Activated CD4-positive, alpha-beta T cell treated with anti-CD3 and anti-CD28 coated beads for 4 hours (primary cell): Measurements from ENCODE around the gene OSTF1.

Experiments
- DNase-seq, 2 donors: peaks; one replicate each; pipeline ENCODE4 v3.0.0-alpha.2; 2020

Gene OSTF1

DNA sequence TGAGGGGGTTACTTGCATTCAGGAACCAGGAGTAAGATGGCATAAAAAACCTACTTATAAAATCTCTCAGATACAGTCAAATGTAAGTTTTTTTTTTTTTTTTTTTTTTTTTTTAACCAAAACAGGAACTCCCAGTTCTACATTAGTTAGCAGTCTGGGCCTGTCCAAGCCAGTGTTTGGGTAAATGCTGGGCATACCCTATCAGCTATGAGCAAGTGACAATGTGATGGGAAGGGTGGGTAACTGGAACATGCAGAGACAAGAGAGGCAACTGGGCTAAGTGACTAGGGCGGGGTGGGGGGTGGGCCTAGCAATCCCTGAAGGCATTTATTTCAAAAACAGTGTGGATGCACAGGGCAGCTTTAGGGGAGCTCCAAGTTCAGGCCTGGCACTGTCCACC lies 2.7 kb upstream of the OSTF1 start:
- DNase-seq, result no peak

DNA sequence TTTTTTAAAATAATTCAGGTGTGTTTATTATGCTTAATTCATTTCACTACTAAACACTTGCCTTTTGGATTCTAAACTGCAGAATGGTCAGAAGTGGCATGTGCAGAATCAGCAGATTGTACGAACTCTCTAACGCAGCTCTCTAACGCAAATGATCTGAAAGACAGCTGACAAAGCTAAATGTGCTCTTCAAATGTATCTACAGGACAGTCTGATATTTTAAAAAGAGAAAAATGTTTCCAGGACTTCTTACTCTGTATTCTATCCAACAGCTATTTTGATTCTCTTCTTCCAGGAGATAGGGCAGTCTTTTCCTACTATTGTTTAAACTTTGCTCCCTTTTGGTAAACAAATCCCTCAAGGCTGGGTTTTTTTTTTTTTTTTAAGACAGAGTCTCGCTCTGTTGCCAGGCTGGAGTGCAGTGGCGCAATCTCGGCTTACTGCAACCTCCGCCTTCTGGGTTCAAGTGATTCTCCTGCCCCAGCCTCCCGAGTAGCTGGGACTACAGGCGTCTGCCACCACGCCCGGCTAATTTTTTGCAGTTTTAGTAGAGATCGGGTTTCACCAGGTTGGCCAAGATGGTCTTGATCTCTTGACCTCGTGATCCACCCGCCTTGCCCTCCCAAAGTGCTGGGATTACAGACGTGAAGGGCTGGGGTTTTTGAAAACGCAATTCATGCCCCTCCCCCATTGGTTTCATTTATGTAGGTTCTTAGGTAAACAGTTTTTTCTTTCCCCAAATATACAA lies 1.6 kb upstream of the OSTF1 start:
- DNase-seq, result peak in 1 of 2 donors; percentile 16

DNA sequence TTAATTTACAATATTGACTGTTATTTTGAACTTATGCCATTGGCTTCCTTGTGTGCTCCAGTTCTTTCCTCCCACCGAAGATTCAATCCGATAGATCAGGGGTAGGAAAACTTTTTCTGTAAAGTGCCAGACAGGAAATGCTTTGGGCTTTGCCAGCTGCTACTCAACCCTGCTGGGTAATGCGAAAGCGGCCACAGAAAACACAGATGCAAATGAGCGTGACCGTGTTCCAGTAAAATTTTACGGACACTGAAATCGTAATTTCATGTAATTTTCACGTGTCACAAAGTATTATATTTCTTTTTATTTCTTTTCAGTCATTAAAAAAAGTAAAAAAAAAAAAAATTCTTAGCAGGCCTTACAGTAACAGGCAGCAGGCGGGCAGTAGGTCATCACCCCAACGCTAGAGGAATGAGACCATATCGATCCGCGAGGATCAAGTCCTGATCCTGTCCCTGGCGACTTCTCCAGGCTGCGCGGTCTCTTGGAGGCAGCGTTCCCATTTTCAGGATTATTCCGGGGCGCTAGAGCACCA lies 958 bp upstream of the OSTF1 start:
- peak; percentile 36 to 38 for DNase-seq

DNA sequence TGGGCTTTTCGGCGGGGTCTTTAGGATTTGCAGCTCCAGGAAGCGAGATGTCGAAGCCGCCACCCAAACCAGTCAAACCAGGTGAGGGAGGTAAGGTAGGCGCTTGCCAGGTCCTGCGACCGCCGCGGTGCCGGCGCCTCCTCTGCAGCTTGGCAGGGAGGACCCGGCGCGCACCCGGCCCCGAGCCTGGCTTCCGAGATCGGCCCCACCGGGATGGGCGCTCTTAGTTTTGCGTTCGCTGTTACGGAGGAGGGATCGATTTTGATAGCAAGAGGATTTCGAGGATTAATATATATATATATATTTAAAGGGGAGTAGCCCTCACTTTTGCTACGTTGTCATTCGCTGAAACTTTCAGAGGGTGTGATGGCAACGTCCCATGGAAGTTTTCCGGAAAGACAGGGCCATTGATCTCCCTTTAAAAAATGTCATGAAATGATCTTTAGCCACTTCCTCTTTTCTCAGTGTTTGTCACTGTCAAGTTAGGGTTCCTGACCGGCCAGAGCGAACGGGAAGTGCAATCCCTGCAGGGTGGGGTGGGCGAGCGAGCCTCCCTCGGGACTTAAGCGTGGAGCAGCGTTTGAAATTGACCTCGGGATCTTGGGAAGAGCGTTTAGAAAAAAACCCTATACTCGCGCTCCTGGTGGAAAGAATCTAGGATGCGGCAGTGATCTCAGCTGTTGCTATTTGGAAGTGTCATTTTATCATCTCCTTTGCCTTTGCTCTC lies 495 bp downstream of the OSTF1 start:
- DNase-seq, result no peak

DNA sequence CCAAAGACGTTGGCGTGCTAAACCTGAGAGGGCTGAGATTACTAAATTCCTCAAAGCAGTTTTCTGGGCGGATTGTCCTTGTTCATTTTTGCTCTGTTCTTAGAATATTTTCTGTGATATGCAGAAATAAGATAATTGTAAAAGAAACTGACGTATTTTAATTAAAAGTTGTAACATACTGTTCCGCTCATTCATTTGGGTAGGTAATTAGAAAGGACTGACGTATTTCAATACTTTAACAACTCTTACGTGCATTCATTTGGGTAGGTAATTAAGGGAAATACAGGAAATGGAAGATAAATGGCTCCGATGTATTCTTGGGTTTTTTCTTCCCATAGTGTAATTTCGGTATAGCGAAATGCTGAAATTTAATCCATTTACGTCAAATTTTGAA lies 1.1 kb downstream of the OSTF1 start:
- no peak for DNase-seq

DNA sequence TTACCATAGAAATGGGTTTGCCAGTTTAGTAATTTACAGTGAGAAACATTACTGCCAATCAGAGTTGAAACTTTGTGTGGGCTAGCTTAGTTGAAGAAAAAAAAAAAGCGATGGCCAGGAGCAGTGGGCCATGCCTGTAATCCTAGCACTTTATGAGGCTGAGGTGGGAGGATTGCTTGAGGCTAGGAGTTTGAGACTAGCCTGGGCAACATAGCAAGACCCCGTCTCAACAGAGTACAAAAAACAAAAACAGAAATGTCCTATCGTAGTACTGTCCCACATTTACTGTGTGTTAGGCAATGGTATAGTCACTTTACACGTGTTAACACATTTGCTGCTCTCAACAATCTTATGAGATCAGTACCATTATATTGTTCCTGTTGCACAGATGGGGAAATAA lies 2.3 kb downstream of the OSTF1 start:
- no peak for DNase-seq

DNA sequence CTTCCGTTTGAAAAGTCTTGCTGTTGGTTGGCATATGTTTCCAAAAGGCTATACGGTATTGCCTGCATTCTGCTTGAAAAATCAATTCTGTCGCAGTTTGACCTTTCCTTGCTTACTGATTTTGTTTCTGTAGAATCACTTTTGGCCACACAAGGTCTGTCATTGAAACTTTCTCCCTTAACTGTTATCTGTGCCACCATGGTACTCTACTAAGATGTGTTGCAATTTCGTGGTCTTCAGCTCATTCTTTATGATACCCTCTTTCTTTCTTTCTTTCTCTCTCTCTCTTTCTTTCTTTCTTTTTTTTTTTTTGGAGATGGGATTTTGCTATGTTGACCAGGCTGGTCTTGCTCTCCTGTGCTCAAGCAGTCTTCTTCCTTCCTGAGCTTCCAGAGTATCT lies 4.5 kb downstream of the OSTF1 start:
- no peak for DNase-seq

DNA sequence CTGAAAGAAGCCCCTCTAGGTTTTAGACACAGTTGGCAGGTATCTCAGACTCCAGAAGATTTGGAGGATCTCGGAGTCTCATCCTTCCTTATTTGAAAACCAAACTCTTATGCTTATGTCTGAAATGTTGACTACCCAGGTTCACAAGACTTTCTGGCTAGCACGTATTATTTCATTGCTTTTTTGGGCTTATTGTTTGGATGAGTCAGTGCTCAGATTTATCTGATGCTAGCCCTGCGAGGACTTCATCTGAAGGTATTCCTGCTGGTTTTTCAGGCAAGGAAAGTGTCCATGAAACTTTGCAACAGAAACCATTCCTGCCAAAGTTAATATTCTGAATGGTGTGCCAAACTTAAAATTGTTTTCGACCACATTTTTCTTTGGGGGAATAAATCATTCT lies 8.5 kb downstream of the OSTF1 start:
- DNase-seq, result no peak

DNA sequence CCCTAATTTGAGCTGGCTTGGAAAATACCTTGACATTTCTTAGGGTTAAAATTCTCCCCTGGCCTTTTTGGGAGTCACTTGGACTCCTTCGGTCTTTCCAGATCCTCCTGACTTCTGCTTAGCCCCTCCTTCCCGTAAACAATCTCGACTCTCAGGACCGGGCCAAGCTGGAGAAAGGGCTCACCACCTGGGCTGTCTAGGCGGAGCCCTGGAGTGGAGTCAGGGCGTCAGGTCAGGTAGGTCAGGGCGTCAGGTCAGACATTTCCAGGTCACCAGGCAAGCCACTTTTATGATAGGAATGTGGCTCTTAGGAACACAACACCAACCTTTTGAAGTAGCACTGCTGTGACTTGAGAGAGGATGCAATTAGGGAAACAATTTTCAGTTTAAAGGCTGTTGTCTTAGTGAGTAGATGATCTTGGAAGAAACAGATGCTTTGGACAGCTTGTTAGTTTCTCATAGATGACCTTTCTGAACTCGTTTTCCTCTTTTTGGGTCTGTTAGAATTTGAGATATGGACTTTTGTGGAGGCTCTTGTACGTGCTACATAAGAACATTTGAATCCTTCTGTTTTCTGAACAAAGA lies 12.8 kb downstream of the OSTF1 start:
- no peak for DNase-seq

DNA sequence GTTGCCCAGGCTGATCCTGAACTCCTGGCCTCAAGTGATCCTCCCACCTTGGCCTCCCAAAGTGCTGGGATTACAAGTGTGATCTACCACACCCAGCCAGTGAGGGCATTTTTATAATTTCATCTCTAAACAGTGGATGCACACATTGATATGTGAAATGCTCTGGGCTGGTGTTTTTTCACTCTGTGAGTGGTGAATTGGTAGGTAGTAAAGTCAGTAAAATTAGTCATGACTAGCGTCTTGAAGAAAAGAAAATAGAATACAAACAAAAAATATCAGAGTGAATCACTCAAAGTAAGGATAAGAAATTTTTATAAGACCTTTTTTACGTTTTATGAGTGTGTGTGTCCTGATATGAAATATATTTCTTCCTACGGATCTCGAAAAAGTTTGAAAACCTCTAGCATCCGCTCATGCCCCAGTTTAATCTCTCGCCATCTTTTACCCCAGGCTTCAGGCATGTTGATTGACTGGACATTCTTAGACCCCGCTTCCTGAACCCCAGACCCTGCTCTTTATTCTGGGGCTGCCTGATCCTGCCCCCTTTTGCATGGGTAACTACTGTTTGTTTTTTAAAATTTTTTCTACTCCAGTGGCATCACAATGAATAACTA lies 14.0 kb downstream of the OSTF1 start:
- no peak for DNase-seq

DNA sequence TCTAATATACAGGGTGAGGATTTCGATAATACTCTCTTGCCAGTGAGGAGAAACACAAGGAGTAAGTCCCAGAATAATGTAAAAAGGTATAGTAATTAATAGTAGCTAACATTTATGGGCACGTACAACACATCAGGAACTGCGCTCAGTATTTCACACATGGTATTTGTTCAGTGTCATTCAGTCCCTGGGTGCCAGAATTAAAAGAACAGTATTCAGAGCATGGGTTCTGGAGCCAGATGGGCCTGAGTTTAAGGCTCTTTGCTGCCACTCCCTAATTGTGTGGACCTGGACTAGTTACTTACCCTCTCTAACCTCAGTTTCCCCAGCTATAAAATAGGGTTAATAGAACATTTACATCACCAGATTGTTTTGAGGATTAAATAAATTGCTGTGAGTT lies 16.3 kb downstream of the OSTF1 start:
- no peak for DNase-seq

DNA sequence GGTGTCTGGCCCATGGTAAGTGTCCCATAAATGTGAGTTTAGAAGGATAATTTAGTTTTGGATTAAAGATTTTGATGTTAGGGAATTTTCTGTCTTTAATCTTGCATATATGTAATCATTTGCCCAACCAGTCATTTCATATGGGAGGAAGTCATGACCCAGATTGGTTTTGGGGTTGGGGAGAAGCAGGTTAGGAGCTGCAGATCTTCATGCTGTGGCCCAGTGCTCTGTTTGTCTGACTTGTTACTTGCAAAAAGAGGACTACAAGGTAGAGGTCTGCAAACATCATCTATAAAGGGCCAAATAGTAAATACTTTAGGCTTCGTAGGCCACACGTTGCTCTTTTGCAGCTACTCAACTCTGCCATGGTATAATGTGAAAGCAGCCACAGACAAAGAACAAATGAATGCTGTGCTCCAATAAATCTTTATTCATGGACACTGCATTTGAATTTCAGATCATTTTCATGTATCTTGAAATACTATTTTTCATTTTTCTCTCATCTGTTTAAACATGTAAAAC lies 16.8 kb downstream of the OSTF1 start:
- DNase-seq, result no peak

DNA sequence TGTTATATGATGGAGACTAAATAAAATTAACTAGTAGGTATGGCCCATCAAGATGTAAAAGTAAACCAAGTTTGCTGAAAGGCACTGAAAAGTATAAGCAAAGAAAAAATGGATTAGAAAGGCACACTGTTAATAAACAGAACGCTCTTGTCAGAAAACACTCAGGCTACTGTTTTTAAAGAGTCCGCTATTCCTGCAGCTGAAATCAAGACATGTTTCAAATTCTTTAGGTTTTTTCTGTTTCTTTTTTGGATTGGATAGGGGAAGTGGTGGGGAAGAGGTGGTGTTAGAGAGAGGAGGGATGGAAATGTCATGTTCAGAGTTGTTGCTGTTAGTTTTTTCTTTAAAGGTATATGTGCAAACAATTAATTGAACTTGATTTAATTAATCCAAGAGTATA lies 17.5 kb downstream of the OSTF1 start:
- DNase-seq, result no peak

DNA sequence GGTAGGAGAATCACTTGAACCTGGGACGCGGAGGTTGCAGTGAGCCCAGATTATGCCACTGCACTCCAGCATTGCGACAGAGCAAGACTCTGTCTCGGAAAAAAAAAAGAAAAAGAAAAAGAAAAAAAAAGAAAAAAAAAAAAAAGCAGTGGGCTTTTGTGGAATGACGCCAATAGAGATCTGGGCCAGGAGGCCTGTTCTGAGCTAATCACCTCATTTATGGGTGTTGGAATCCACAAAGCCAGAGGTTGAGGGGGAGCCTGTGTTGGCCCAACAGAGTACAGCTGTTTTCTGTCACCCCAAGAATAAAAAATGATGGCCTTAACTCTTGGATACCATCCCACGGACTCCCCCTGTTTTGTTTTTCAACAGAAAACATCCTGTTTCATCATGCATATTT lies 18.5 kb downstream of the OSTF1 start:
- no peak for DNase-seq

DNA sequence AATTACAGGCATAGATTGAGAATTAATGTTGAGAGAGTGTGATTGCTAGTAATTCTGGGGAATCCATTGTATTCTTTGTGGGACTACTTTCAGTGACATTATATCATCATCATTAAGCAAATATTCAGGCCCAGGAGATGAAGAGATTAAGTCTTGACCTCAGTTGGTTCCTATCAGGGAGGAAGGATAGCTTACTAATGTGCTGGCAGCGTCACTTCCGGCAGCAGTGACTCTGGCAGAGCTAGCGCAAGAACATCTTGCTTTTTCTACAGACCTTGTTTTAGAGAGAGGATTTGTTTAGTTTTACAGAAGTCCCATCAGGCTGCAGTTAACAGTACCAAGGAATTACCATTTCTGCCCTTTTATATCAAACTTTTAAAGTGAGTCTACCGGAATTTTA lies 20.3 kb downstream of the OSTF1 start:
- no peak for DNase-seq

DNA sequence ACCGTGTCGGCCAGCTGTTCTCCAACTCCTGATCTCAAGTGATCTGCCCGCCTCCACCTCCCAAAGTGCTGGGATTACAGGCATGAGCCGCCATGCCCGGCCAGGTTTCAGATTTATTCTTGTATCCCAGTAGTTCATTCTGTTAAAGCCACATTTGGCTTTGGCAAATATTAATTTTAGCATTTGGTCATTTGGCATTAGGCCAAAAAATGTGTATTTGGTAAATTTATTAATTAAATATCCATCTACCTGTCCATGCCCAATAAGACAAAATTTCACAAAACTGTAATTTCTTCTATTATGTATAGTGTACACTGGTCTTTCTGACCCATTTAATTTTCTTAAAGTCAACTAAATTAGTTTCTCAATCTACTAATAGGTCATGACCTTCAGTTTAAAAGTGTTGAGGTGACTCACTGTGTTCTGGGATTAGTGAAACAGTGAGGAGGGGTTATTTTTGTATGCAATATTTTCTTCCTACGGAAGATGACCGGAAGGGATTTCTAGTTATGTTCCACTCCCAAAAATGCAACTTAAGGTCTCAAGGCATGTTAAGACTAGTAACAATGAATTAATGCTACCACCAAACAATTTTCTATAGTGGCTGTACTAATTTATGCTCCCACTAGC lies 21.0 kb downstream of the OSTF1 start:
- DNase-seq, result no peak

DNA sequence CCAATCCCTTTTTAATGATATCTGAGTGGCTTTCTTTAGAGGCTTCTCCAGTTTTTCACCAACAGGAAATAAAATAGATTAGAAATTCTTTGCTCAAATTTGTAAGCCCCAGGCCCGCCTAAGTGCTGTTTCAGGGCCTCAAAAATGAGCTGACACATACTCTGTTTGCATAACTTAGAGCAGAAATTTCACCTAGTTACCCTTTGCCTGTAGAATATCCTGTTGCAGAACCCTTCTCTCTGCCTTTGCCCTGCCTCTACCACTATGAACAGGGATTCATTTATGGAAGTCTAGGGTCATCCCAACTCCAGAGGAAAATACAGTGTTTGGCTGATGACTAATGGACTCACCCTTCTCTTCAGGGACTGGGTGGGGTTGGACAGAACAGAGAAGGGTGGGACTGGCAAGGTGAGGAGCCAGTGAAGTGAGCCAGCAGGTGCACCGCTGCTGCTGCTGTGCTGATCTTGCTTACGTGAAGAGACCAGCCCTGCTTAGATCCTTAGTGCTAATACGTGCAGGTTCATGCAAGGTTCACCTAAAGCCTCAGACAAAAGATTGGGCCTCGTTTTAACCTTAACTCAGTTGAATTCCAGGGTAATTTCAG lies 22.8 kb downstream of the OSTF1 start:
- no peak for DNase-seq

DNA sequence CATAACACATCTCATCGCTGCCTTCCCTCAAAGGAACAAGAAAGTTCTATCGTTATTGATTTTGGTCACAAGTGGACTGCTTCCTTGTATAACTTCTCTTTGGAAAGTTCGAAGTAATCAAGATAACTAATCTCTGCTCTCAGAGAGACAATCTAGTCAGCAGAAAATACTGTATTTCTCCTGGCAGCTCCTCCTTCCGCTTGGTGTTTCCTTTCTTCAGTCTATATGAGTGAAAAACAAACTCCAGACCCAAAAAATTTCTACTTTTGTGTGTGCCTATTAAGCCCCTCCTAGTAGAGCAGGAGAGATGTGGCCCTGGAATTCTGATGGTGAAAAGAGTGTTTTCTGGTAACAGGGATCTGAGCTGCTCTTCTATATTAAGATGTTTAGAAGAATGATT lies 24.5 kb downstream of the OSTF1 start:
- DNase-seq, result no peak

DNA sequence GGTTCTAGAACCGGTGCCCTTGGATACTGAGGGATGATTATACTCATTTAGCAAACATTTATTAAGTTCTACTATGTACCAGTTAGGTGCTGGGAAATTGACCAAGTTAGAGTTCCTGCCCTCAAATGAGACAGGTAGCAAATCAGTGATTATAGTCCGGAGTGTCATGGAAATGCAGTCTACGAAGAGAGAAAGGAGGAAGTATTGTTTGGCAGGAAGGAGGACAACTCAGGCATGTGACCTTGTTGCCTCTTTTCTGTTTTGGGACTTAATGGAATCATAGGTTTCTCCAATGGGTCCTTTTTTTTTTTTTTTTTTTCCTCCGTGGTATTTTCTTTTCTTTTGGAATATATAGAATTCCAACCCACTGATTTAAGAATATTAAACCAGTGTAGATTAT lies 28.0 kb downstream of the OSTF1 start:
- no peak for DNase-seq

DNA sequence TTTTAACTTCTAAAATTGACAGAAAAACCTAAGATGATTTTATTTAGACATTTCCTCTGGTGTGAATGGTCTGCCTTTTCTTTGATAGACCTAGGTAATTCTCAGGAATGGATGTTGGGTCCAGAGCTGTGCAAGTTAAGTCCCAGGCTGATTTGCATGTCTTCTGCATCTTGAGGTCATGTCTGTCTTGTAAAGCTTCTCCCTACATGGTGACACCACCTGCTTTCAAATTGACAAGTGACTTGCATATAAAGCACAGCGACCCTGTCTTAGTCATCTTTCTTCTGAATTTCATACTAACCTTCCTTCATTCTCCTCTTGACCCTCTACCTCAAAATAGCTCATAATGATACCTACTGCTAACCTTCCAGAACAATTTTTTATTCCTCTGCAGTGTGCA lies 29.2 kb downstream of the OSTF1 start:
- DNase-seq, result no peak

DNA sequence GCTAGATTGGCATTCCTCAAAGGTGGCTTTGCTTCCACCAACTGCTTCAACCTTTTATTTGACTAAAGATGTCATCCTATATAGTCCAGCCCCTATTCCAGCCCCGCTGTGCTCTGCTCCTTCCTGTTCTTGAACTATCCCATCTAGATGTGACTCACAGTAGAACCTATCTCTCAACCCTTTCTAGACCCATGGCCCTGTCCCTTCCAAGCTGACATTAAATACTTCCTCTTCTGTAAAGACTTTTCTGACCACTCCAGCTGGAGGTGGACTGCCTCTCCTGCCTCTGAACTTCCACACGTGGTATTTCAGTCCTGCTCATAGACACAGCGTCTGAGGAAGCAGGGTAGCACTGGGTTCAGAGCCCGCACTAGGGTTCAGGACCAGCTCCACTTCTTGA lies 32.4 kb downstream of the OSTF1 start:
- DNase-seq, result no peak

DNA sequence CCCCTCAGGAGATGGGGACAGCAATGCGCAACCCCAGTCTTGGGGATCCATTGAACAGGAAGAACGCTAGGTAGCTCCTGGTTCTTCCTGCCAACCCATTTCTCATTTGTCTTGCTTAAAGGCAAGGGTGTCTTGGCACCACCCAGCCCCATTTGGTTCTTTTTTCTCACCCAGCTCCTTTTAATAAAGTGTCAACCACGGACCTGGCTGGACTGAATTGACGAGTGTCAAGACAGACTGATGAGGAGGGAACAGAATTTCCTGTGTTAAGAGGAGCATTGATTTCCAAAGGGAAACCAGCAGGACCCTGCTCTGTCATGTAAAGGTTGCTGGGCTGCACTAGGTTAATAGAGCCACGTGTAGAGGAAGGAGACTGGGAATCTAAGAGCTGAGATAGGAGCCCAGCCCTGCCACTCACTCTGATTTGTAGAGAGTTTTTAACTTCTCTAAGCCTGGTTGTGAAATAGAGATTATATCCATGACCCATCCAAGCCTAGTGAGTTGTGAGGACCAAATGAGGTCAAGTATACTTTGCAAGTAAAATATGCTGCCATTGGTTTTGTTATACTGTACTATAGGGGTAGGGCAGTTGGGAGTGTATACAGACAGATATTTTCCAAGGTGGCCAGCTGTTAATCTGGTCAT lies 33.7 kb downstream of the OSTF1 start:
- no peak for DNase-seq
